ENCODE measurements around the gene LCORL.
A peak's percentile ranks its signal among the peaks of the same experiment; 100 is the strongest.
"Not testable (repeated sequence)": the region's sequence is repeated elsewhere in the genome, so short reads cannot be mapped to it uniquely, and the experiment has no call there.

LCORL gene

GRCh38 chr4:17859793-17860406 lies 161.7 kb downstream of the LCORL start:
- no peak for DNase-seq (ENCODE audit: low read depth in 2 of 2)

- no peak for DNase-seq (ENCODE audit: low read depth in 2 of 2)
These were observed 167.5 kb downstream of the LCORL start for GRCh38 chr4:17854036-17854435.

- no peak for DNase-seq (ENCODE audit: low read depth in 2 of 2)
These were observed 169.6 kb downstream of the LCORL start for GRCh38 chr4:17851959-17852358.

- DNase-seq (ENCODE audit: low read depth in 2 of 2): not testable (repeated sequence)
These were observed 171.3 kb downstream of the LCORL start for GRCh38 chr4:17850295-17850694.

GRCh38 chr4:17846266-17846665 lies 175.3 kb downstream of the LCORL start:
- DNase-seq (ENCODE audit: low read depth in 2 of 2): no peak

- no peak for DNase-seq (ENCODE audit: low read depth in 2 of 2)
These were observed 197.5 kb downstream of the LCORL start for GRCh38 chr4:17823871-17824669.

- DNase-seq (ENCODE audit: low read depth in 2 of 2): no peak
These were observed 204.5 kb downstream of the LCORL start for GRCh38 chr4:17817027-17817426.

GRCh38 chr4:17816142-17816541 lies 205.4 kb downstream of the LCORL start:
- no peak for DNase-seq (ENCODE audit: low read depth in 2 of 2)

GRCh38 chr4:17814140-17814539 lies 207.4 kb downstream of the LCORL start:
- DNase-seq (ENCODE audit: low read depth in 2 of 2): no peak

- no peak for DNase-seq (ENCODE audit: low read depth in 2 of 2)
These were observed 208.8 kb downstream of the LCORL start for GRCh38 chr4:17812801-17813200.

- no peak for DNase-seq (ENCODE audit: low read depth in 2 of 2)
These were observed 209.4 kb downstream of the LCORL start for GRCh38 chr4:17812125-17812524.

GRCh38 chr4:17811078-17811603 lies 210.4 kb downstream of the LCORL start:
- no peak for DNase-seq (ENCODE audit: low read depth in 2 of 2)

- peak; percentile 98 to 99 for DNase-seq (ENCODE audit: low read depth in 2 of 2)
These were observed 211.1 kb downstream of the LCORL start, which contains the start of the genes DCAF16 and NCAPG for GRCh38 chr4:17810260-17811077. Gene DCAF16 (minus strand): TSS chr4:17810757. CDS start chr4:17804141, 6,616 bp downstream. Gene NCAPG (plus strand): TSS chr4:17810979. CDS start chr4:17811078, 99 bp downstream.

- no peak for DNase-seq (ENCODE audit: low read depth in 2 of 2)
These were observed 211.9 kb downstream of the LCORL start for GRCh38 chr4:17809667-17810066.

- no peak for DNase-seq (ENCODE audit: low read depth in 2 of 2)
These were observed 214.1 kb downstream of the LCORL start for GRCh38 chr4:17807446-17807845.

- no peak for DNase-seq (ENCODE audit: low read depth in 2 of 2)
These were observed 215.9 kb downstream of the LCORL start for GRCh38 chr4:17805580-17806155.

- no peak for DNase-seq (ENCODE audit: low read depth in 2 of 2)
These were observed 223.7 kb downstream of the LCORL start for GRCh38 chr4:17797808-17798207.

GRCh38 chr4:17794730-17795129 lies 226.8 kb downstream of the LCORL start:
- DNase-seq (ENCODE audit: low read depth in 2 of 2): no peak

Data from stimulated activated CD8-positive, alpha-beta memory T cell treated with anti-CD3 and anti-CD28 coated beads, Interleukin-15, amount 100 ng/mL, for 48 hours (primary cell).